Measurements from ENCODE around the gene HSPD1.
A peak's percentile ranks its signal among the peaks of the same experiment; 100 is the strongest.

HSPD1 gene

DNA sequence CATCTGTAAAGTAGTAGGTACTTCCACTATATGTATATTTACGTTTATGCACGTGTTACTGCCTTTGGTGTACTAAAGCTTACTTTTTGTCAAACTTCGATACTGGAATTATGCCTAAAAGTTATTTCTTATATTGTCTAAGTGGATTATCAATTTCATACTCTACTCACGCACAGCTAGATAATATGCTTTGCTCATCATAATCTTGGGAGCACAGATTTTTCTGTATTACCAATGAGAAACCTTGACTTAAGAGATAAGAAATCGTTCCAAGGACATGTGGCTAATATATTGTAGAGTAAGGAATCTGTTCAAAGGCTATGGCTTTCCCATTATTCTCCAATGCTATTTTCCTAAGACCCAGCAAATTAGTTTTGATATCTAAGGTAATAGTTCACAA lies 7.0 kb upstream of the HSPD1 start:
- Histone ChIP-seq H3K4me1 (ENCODE audit: control insufficient read depth, insufficient read depth, low read depth, low read length) (no peaks in the 10 kb centered on the region), H2BK12ac (ENCODE audit: low read length in 2 of 2) (no peak overlapping the region), H2AFZ (ENCODE audit: low read depth, low read length) (no peak overlapping the region), H3K36me3 (ENCODE audit: control insufficient read depth in 1 of 2, insufficient read depth in 2 of 2, low read depth in 1 of 2, low read length in 2 of 2) (peaks cover 14 to 41% of the 10 kb centered on the region in 2 experiments), H2BK15ac (ENCODE audit: low read depth, poor library complexity, severe bottlenecking) (no peak overlapping the region), H3K27me3 (ENCODE audit: control insufficient read depth in 1 of 2, insufficient read depth in 1 of 2, low read length in 2 of 2) (no peaks in the 10 kb centered on the region), H3K9me3 (ENCODE audit: control insufficient read depth, low read length) (no peaks in the 10 kb centered on the region), H3K9ac (ENCODE audit: low read length) (no peak overlapping the region), H4K91ac (ENCODE audit: low read length) (no peak overlapping the region), H2BK120ac (ENCODE audit: low read depth, low read length) (no peak overlapping the region), H2AK5ac (ENCODE audit: low read length, severe bottlenecking) (no peak overlapping the region), H4K8ac (ENCODE audit: low read length) (no peak overlapping the region), H3K14ac (ENCODE audit: low read length in 2 of 2) (no peak overlapping the region), H2BK5ac (ENCODE audit: low read depth, low read length, poor library complexity, severe bottlenecking) (no peak overlapping the region), H3K18ac (ENCODE audit: low read depth in 1 of 2, low read length in 2 of 2) (no peak overlapping the region), H3K4me3 (ENCODE audit: insufficient read depth in 1 of 2, low read depth in 1 of 2, low read length in 2 of 2) (no peak overlapping the region), H3K27ac (ENCODE audit: low read length, poor library complexity, severe bottlenecking) (no peak overlapping the region), H3K4me2 (ENCODE audit: low read length, poor library complexity, severe bottlenecking) (no peak overlapping the region), H3K4ac (ENCODE audit: low read depth in 1 of 2, low read length in 2 of 2) (no peak overlapping the region), H3K79me1 (replicated peaks; ENCODE audit: low read length, poor library complexity, severe bottlenecking) (peaks cover 7% of the 10 kb centered on the region), H3K23ac (ENCODE audit: low read length in 2 of 2) (no peak overlapping the region)
- DNase-seq: no peak
- no CpG with 5 or more reads among the region's 5 CpGs for WGBS

DNA sequence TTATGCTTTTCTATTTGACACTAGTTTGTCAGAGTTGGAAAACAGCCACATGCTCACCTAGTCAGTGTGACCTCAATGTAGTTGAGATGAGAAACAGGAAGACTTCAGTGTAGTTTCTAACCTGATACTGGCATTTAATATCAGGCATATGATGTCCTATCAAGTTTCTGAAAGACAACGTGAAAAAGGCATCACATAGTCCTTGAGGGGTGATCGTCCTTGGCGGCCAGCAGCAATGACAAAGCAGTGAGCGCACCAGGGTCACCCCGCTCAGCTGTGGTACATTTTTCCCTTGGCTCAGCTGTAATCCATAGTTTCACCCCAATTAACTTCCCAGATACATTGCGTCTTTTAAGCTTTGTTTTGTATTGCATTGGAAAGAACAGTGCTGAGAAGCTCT lies 4.9 kb upstream of the HSPD1 start:
- no peak overlapping the region for H2BK12ac ChIP-seq (ENCODE audit: low read length in 2 of 2)
- no peak overlapping the region for H4K91ac ChIP-seq (ENCODE audit: low read length)
- DNase-seq: no peak
- no peak overlapping the region for H3K27ac ChIP-seq (ENCODE audit: low read length, poor library complexity, severe bottlenecking)
- over 99% methylated on average over 6 of the region's 6 CpGs for WGBS
- no peak overlapping the region for H2BK15ac ChIP-seq (ENCODE audit: low read depth, poor library complexity, severe bottlenecking)
- H3K23ac ChIP-seq (ENCODE audit: low read length in 2 of 2): no peak overlapping the region
- no peak overlapping the region for H3K4me3 ChIP-seq (ENCODE audit: insufficient read depth in 1 of 2, low read depth in 1 of 2, low read length in 2 of 2)
- no peak overlapping the region for H3K14ac ChIP-seq (ENCODE audit: low read length in 2 of 2)
- no peak overlapping the region for H4K8ac ChIP-seq (ENCODE audit: low read length)
- no peak overlapping the region for H3K18ac ChIP-seq (ENCODE audit: low read depth in 1 of 2, low read length in 2 of 2)
- H2BK5ac ChIP-seq (ENCODE audit: low read depth, low read length, poor library complexity, severe bottlenecking): no peak overlapping the region
- H2AFZ ChIP-seq (ENCODE audit: low read depth, low read length): no peak overlapping the region
- peaks cover 1% of the 10 kb centered on the region for H3K4me1 ChIP-seq (ENCODE audit: control insufficient read depth, insufficient read depth, low read depth, low read length)
- no peak overlapping the region for H3K4ac ChIP-seq (ENCODE audit: low read depth in 1 of 2, low read length in 2 of 2)
- H3K79me1 ChIP-seq (replicated peaks; ENCODE audit: low read length, poor library complexity, severe bottlenecking): peaks cover 7% of the 10 kb centered on the region
- no peaks in the 10 kb centered on the region for H3K9me3 ChIP-seq (ENCODE audit: control insufficient read depth, low read length)
- no peaks in the 10 kb centered on the region for H3K27me3 ChIP-seq (ENCODE audit: control insufficient read depth in 1 of 2, insufficient read depth in 1 of 2, low read length in 2 of 2)
- no peak overlapping the region for H3K9ac ChIP-seq (ENCODE audit: low read length)
- peaks cover 14 to 42% of the 10 kb centered on the region in 2 experiments for H3K36me3 ChIP-seq (ENCODE audit: control insufficient read depth in 1 of 2, insufficient read depth in 2 of 2, low read depth in 1 of 2, low read length in 2 of 2)
- H2AK5ac ChIP-seq (ENCODE audit: low read length, severe bottlenecking): no peak overlapping the region
- no peak overlapping the region for H3K4me2 ChIP-seq (ENCODE audit: low read length, poor library complexity, severe bottlenecking)
- H2BK120ac ChIP-seq (ENCODE audit: low read depth, low read length): no peak overlapping the region

DNA sequence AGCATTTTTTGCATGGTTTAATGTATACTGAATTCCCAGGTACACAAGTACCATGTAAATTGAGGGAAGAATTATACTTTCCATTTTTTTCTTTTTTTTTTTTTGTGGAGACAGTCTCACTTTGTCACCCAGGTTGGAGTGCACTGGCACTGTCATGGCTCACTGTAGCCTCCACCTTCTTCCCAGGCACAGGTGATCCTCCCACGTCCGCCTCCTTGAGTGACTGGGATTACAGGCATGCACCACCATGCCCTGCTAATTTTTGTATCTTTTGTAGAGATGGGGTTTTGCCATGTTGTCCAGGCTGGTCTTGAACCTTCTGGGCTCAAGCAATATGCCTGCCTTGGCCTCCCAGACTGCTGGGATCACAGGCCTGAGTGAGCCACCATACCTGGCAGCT lies 4.4 kb upstream of the HSPD1 start:
- Histone ChIP-seq H2BK12ac (ENCODE audit: low read length in 2 of 2) (no peak overlapping the region), H3K9ac (ENCODE audit: low read length) (no peak overlapping the region), H3K18ac (ENCODE audit: low read depth in 1 of 2, low read length in 2 of 2) (no peak overlapping the region), H3K27ac (ENCODE audit: low read length, poor library complexity, severe bottlenecking) (no peak overlapping the region), H2BK5ac (ENCODE audit: low read depth, low read length, poor library complexity, severe bottlenecking) (no peak overlapping the region), H4K91ac (ENCODE audit: low read length) (no peak overlapping the region), H3K36me3 (ENCODE audit: control insufficient read depth in 1 of 2, insufficient read depth in 2 of 2, low read depth in 1 of 2, low read length in 2 of 2) (peaks cover 14 to 42% of the 10 kb centered on the region in 2 experiments), H2BK120ac (ENCODE audit: low read depth, low read length) (no peak overlapping the region), H3K4ac (ENCODE audit: low read depth in 1 of 2, low read length in 2 of 2) (no peak overlapping the region), H3K9me3 (ENCODE audit: control insufficient read depth, low read length) (no peaks in the 10 kb centered on the region), H2AK5ac (ENCODE audit: low read length, severe bottlenecking) (no peak overlapping the region), H2AFZ (ENCODE audit: low read depth, low read length) (no peak overlapping the region), H3K4me1 (ENCODE audit: control insufficient read depth, insufficient read depth, low read depth, low read length) (peaks cover 2% of the 10 kb centered on the region), H3K4me2 (ENCODE audit: low read length, poor library complexity, severe bottlenecking) (no peak overlapping the region), H2BK15ac (ENCODE audit: low read depth, poor library complexity, severe bottlenecking) (no peak overlapping the region), H3K27me3 (ENCODE audit: control insufficient read depth in 1 of 2, insufficient read depth in 1 of 2, low read length in 2 of 2) (no peaks in the 10 kb centered on the region), H4K8ac (ENCODE audit: low read length) (no peak overlapping the region), H3K14ac (ENCODE audit: low read length in 2 of 2) (no peak overlapping the region), H3K4me3 (ENCODE audit: insufficient read depth in 1 of 2, low read depth in 1 of 2, low read length in 2 of 2) (no peak overlapping the region), H3K23ac (ENCODE audit: low read length in 2 of 2) (no peak overlapping the region), H3K79me1 (replicated peaks; ENCODE audit: low read length, poor library complexity, severe bottlenecking) (peaks cover 7% of the 10 kb centered on the region)
- DNase-seq: no peak
- WGBS: 100% methylated on average over 2 of the region's 2 CpGs

DNA sequence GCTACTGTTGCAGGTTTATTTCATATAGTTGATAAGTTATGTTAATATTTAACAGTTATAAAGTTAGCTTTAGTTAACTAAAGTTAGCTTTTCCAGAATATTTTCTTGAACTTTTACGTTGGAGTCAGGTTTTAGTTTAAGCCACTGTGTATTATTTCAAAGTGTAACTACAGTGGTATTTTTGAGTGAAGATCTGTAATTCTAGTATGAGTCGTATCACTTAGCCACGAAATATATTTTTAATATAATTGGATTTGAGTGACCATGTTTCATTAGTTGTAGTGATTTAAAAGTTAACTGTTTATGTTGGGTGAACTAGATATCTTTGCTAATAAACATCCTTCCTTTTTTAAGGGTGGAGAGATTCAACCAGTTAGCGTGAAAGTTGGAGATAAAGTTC lies 3.0 kb upstream of the HSPD1 start:
- Histone ChIP-seq H3K4me3 (ENCODE audit: insufficient read depth in 1 of 2, low read depth in 1 of 2, low read length in 2 of 2) (peak overlapping the region in 1 of 2 experiments; percentile 97), H3K27me3 (ENCODE audit: control insufficient read depth in 1 of 2, insufficient read depth in 1 of 2, low read length in 2 of 2) (no peaks in the 10 kb centered on the region), H3K18ac (ENCODE audit: low read depth in 1 of 2, low read length in 2 of 2) (no peak overlapping the region), H4K91ac (ENCODE audit: low read length) (no peak overlapping the region), H3K9ac (ENCODE audit: low read length) (peak overlapping the region; percentile 99), H3K23ac (ENCODE audit: low read length in 2 of 2) (no peak overlapping the region), H2AFZ (ENCODE audit: low read depth, low read length) (no peak overlapping the region), H3K4ac (ENCODE audit: low read depth in 1 of 2, low read length in 2 of 2) (no peak overlapping the region), H2BK5ac (ENCODE audit: low read depth, low read length, poor library complexity, severe bottlenecking) (no peak overlapping the region), H2AK5ac (ENCODE audit: low read length, severe bottlenecking) (no peak overlapping the region), H3K4me2 (ENCODE audit: low read length, poor library complexity, severe bottlenecking) (no peak overlapping the region), H2BK15ac (ENCODE audit: low read depth, poor library complexity, severe bottlenecking) (no peak overlapping the region), H3K9me3 (ENCODE audit: control insufficient read depth, low read length) (no peaks in the 10 kb centered on the region), H3K14ac (ENCODE audit: low read length in 2 of 2) (no peak overlapping the region), H3K4me1 (ENCODE audit: control insufficient read depth, insufficient read depth, low read depth, low read length) (peaks cover 4% of the 10 kb centered on the region), H4K8ac (ENCODE audit: low read length) (no peak overlapping the region), H3K79me1 (replicated peaks; ENCODE audit: low read length, poor library complexity, severe bottlenecking) (peaks cover 7% of the 10 kb centered on the region), H2BK120ac (ENCODE audit: low read depth, low read length) (no peak overlapping the region), H3K27ac (ENCODE audit: low read length, poor library complexity, severe bottlenecking) (no peak overlapping the region), H3K36me3 (ENCODE audit: control insufficient read depth in 1 of 2, insufficient read depth in 2 of 2, low read depth in 1 of 2, low read length in 2 of 2) (peaks cover 14 to 47% of the 10 kb centered on the region in 2 experiments), H2BK12ac (ENCODE audit: low read length in 2 of 2) (no peak overlapping the region)
- no peak for DNase-seq
- 93% methylated on average over 3 of the region's 4 CpGs for WGBS

Measured in mesenchymal stem cell (in vitro differentiated cells and primary cell).